Fibroblast of skin of right quadriceps (primary cell): ENCODE results near the gene RFC3.
"Not testable (repeated sequence)": the region's sequence is repeated elsewhere in the genome, so short reads cannot be mapped to it uniquely, and the experiment has no call there.

Source experiments
- DNase-seq: peaks from one replicate; pipeline ENCODE4 v3.0.0-alpha.2; 2013

The RFC3 gene

GRCh38 chr13:33817901-33818706, at the start of gene RFC3:
Gene RFC3, plus strand, starts transcription at chr13:33818149. Its CDS starts 30 bp downstream, at chr13:33818179.
- peak; percentile 96 for DNase-seq

DNA sequence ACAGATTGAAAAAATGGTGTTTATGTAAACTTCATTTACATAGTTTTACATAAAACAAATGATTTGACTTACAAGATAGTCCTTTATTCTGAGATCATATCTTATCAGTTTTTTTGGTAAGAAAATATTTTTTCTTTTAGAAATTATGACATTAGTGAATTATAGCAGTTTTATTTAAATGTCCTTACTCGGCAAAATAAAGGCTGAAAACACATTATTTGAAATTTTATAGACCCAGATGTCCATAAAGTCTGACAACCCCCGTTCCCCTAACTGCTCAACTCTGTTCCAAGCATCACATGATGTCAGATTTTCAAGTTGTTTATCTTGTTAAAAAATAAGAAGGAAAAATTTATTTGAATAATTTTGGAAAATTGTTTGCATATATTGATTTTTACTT, 46.7 kb upstream of the RFC3 start:
- no peak for DNase-seq

GRCh38 chr13:33773790-33774462, 44.0 kb upstream of the RFC3 start:
- no peak for DNase-seq

DNA sequence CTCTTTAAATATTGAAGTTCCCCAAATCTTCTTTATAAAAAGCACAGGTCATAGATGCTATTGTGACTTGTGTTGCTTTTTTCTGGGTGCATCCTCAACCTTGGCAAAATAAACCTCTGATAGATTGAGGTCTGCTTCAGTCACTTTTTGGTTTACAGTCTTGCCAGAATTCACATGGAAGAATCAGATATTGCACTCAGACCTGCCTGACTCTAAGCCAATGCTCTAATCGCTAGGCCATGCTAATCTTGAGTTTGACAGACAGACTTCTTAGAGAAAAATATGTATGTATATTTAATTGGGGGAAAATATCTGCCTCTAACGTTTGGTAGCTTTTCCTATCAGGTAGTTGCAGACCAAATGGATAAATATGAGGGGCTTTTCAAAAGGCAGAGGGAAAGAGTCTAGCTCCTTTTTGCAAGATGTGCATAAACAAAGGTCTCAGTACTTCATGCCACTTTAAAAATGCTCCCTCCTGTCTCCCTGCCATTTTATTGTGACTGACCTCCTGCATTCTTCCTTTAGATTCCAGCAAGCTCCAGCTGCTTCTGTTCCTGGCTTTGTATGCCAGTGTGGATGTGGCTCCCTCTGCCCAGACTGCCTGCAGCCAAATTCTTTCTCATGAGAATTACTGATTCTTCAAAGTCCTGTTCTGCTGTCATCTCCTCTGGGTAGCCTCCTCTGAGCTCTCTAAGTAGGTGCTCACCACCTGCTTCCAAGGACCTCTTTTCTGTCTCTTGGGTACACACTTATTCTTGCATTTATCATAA, 42.4 kb upstream of the RFC3 start:
- no peak for DNase-seq

GRCh38 chr13:33776239-33776881, 41.6 kb upstream of the RFC3 start:
- DNase-seq, result no peak

DNA sequence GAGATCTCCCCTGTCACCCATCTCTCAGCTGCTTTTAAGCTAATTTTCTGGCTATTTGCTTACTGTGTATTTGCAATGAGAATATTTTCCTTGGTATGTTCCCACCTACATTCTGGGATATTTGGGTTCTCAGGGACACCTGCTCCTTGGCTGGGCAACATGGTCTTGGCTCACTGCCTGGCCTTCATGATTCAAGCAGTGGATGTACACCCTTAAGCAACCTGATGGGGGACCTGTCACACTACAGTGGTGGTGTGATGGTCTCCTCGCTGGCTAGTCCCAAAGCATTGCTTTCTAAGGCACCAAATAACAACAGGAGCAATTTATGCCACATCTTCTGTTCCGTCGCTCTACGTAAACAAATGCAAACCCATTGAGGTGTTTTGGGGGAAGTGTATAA, 35.3 kb upstream of the RFC3 start:
- no peak for DNase-seq

- DNase-seq, result not testable (repeated sequence)
Measured at GRCh38 chr13:33783212-33783611, 34.7 kb upstream of the RFC3 start.

GRCh38 chr13:33784738-33785137, 33.2 kb upstream of the RFC3 start:
- DNase-seq, result no peak

DNA sequence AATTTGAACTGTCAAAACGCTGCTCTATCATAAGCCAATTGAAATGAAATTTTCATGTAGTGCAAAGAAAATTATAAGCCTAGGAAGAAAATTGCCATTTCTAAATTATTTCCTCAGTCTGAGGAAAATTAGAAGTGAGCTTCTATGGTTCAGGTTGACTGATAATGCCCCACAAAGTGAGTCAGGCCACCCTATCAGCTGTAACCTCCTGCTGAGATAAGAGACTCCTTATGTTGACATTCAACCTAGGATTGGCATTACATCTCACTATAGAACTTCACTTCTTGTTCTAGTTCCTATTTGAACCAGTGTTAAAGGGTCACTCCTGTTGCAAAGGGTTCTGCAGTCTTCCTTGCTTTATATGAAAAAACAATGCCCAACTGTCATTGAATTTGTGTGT, 32.6 kb upstream of the RFC3 start:
- no peak for DNase-seq

GRCh38 chr13:33787051-33787591, 30.8 kb upstream of the RFC3 start:
- no peak for DNase-seq

GRCh38 chr13:33789066-33789606, 28.8 kb upstream of the RFC3 start:
- no peak for DNase-seq

- DNase-seq, result no peak
Measured at GRCh38 chr13:33789739-33790138, 28.2 kb upstream of the RFC3 start.

DNA sequence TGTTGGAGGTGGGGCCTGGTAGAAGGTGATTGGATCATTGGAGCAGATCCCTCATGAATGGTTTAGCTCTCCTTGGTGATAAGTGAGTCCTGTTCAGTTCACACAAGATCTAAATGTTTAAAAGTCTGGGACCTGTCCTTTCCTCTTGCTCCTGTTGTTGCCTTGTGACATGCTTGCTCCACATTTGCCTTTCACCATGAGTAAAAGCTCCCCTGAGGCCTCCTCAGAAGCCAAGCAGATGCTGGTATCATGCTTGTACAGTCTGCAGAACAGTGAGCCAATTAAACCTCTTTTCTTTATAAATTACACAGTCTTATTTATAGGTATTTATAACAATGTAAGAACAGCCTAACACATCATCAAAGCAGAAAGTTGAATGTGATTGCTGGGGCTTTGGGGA, 24.2 kb upstream of the RFC3 start:
- DNase-seq, result no peak

GRCh38 chr13:33794576-33794975, 23.4 kb upstream of the RFC3 start:
- no peak for DNase-seq

DNA sequence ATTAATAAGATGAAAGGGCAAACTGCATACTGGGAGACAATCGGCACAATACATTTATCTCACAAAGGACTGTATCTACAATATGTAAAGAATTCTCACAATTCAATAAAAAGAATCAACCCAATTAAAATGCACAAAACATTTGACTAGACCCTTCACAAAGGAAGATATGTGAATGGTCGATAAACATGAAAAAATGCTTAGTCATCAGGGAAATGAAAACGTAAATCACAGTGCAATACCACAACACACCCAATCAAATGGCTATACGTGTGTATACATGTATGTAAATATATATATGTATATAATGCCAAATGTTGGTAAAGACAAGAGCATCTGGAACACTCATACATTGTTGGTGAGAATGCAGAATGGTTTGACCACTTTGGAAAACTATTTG, 21.9 kb upstream of the RFC3 start:
- DNase-seq, result no peak

DNA sequence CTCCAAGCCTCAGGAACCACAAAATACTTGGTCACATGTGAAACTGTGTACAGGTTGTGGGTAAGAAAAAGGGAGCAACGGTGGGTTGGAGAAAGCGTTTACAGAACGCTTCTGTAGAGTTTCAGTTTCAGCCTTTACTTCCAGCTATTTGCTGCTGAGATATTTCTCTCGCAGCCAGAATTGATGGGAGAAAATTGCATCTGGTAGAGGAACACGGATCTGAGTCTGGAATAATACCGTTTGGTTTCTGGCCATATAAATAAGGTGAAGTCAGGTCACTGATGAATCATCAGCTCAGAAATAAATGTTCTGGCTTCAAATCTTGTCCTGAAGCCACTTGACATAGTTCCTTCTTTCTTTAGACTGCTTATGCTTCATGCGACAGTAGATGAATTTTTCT, 20.3 kb upstream of the RFC3 start:
- no peak for DNase-seq

GRCh38 chr13:33798023-33798422, 19.9 kb upstream of the RFC3 start:
- DNase-seq, result no peak

- peak; percentile 31 for DNase-seq
Measured at GRCh38 chr13:33799950-33800592, 17.9 kb upstream of the RFC3 start.

DNA sequence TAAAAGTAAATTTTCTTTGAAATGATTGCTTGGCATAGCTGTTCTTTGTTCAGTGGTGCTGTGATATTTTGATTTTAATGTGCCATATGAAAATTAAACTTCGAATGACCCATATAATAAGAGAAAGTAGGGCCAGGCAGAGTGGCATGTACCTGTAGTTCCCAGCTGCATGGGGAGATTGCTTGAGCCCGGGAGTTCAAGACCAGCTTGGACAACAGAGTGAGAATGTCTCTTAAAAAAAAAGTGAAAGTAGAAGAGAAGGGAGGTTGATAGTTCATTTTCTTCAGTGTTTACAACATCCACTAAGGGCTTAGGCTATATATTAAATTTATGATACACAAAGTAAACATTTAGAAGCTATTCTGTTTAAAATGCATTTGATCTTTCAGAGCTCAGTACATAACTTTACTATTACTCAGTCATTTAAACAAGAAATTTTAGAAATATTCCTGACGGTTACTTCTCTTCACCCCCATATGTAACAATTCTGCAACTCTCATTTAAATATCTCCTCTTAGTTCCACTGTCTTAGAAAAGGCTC, 17.2 kb upstream of the RFC3 start:
- DNase-seq, result no peak

GRCh38 chr13:33806470-33807248, 11.3 kb upstream of the RFC3 start:
- no peak for DNase-seq

- not testable (repeated sequence) for DNase-seq
Measured at GRCh38 chr13:33812829-33813228, 5.1 kb upstream of the RFC3 start.
